ENCODE data around the gene OBSCN. TPM values are rescaled to one million over a fixed set of nuclear protein-coding genes. Genes with fewer than 3 reads are reported as not detected.
"Not testable (repeated sequence)": the region's sequence is repeated elsewhere in the genome, so short reads cannot be mapped to it uniquely, and the experiment has no call there.

OBSCN gene
- total RNA-seq, 1 donor from 2014 or later: 316 TPM

GRCh38 chr1:228181645-228182034 is 26.2 kb upstream of the OBSCN start:
- intact Hi-C loops (cut with DNase I): no loop called here
- ATAC-seq (ENCODE audit: poor library complexity): peak; percentile 20
- no peak for DNase-seq

DNA sequence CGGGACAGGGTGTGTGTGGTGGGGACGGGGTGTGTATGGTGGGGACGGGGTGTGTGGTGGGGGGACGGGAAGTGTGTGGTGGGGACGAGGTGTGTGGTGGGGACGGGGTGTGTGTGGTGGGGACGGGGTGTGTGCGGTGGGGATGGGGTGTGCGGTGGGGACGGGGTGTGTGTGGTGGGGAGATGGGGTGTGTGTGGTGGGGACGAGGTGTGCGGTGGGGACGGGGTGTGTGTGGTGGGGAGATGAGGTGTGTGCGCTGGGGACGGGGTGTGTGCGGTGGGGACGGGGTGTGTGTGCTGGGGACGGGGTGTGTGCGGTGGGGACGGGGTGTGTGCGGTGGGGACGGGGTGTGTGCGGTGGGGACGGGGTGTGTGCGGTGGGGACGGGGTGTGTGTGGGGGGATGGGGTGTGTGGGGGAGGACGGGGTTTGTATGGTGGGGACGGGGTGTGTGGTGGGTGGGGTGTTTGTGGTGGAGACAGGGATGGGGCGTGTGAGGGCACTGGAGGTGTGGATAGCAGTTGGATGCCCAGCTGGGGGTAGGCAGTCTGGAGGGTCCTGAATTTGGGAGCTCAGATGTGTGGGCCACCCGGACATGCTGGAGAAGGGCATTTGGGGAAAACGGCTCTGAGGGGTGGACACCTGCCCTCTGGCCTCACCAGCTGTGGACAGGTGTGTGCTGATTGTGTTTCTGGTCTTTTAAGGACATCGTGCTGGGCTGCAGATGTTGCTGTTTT is 25.4 kb upstream of the OBSCN start:
- intact Hi-C loops (cut with DNase I): no loop called here
- DNase-seq: no peak
- no peak for ATAC-seq (ENCODE audit: poor library complexity)

GRCh38 chr1:228184152-228184551 is 23.7 kb upstream of the OBSCN start:
- DNase-seq: no peak
- intact Hi-C loops (cut with DNase I): no loop called here
- no peak for ATAC-seq (ENCODE audit: poor library complexity)

GRCh38 chr1:228185641-228185965 is 22.2 kb upstream of the OBSCN start:
- DNase-seq (no peak), ATAC-seq (ENCODE audit: poor library complexity) (no peak)
- intact Hi-C loops (cut with DNase I): no loop called here

DNA sequence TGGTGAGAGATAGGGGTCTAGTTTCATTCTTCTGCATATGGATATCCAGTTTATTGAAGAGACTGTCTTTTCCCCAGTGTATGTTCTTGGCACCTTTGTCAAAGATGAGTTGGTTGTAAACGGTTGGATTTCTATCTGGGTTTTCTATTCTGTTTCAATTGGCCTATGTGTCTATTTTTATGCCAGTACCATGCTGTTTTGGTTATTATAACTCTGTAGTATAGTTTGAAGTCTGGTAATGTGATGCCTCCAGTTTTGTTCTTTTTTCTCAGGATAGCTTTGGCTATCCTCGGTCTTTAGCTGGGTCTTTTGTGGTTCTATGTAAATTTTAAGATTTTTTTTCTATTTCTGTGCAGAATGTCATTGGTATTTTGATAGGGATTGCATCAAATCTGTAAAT is 19.6 kb upstream of the OBSCN start:
- DNase-seq; intact Hi-C loops (cut with DNase I); ATAC-seq (ENCODE audit: poor library complexity): not testable (repeated sequence)

DNA sequence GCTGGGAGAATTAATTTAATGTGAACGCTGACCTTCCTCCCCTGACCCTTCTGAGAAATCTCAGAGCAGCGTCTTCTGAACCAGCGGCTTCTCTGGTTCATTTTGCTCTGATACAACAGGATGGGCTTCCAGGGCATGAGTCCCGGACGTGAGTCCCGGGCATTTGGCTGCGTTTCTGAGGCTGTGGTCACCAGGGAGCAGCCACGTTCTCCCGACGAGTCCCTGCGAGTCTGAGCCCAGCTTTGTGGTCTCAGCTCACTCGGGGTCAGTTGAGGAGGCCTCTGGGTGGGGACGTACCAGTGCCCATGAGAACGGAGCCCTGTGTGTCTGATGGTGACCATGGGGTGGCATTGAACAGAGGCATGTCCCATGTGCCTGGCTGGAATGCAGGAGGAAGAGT is 17.7 kb upstream of the OBSCN start:
- DNase-seq (no peak), ATAC-seq (ENCODE audit: poor library complexity) (no peak)
- intact Hi-C loops (cut with DNase I): no loop called here

- no peak for DNase-seq
- ATAC-seq (ENCODE audit: poor library complexity): no peak
- intact Hi-C loops (cut with DNase I): no loop called here
Observed at GRCh38 chr1:228190778-228191177, 17.1 kb upstream of the OBSCN start.

DNA sequence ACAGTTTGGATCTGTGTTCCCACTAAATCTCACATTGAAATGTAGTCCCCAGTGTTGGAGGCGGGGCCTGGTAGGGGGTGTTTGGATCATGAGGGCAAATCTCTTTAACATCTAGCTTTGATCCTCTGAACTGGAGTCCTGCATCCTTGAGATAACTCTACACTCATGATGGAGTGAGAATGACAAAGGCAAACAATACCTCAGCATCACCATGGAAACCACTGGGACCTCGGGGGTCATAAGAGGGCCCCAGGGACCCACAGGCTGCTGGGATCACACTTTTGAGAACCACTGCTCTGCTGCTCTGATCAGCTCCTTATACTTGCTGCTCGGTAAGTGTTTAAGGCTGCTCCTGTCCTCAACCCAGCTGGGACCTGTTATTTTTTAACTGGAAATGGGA is 13.4 kb upstream of the OBSCN start:
- intact Hi-C loops (cut with DNase I): no loop called here
- ATAC-seq (ENCODE audit: poor library complexity) (no peak), DNase-seq (no peak)

DNA sequence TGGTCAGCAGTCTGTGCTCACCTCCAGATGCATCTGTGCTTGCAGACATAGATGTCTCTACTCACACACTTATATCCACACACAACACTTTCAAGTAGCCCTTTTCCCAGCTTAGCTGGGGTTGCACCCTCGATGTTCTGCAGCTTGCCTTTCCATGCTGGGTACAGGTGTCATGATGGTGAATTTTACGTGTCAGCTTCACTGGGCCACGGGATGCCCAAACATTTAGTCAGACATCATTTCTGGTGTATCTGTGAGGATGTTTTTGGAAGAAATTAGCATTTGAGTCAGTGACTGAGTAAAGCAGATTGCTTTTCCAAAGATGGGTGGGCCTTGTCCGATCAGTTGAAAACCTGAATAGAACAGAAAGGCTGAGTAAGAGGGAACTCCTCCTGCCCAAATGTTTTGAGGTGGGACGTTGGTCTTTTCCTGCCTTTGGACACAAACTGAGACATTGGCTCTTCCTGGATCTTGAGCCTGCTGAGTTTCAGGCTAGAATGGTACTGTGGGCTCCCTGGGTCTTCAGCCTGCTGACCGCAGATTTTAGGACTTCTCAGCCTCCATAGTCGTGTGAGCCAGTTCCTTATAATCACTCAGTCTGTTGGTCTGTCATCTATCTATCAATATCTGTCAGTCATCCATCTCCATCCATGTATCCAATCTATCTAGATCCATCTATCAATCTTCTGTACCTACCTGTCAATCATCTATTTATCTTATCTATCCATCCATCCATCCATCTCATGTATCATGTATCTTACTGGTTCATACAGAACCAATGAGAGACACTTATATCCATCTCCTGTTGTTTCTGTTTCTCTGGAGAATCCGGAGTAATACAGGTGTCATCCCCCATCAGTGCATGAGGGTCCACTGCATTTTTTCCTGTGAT is 12.7 kb upstream of the OBSCN start:
- DNase-seq (no peak), ATAC-seq (ENCODE audit: poor library complexity) (no peak)
- intact Hi-C loops (cut with DNase I): no loop called here

DNA sequence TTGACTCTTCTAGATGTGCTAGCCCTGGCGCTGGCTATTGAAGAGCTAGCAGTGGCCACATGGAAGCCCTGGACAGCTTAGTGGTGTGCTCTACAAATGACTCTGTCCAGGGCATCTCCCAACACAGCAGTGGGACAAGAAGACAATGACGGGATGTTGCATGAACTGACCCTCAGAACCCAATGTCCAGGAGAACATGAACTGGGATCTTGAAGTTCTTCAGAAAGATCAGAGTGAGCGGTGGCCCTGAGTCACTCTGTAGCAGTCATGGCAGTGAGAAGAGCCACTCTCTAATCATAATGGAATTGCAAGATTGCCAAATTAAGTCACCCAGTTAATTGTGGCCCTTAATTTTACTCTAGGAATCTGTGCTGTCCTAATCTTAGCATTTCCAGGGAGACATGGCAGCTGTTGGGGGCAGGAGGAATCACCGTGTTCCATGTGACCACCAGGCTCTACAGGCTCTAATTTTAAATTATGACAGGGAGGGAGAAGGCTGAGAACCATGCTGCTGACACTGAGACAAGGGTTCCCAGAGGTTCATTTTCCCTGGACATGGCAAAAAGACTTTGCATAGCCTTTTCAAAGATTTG is 10.2 kb upstream of the OBSCN start:
- ATAC-seq (ENCODE audit: poor library complexity): peak; percentile 91
- DNase-seq: no peak

DNA sequence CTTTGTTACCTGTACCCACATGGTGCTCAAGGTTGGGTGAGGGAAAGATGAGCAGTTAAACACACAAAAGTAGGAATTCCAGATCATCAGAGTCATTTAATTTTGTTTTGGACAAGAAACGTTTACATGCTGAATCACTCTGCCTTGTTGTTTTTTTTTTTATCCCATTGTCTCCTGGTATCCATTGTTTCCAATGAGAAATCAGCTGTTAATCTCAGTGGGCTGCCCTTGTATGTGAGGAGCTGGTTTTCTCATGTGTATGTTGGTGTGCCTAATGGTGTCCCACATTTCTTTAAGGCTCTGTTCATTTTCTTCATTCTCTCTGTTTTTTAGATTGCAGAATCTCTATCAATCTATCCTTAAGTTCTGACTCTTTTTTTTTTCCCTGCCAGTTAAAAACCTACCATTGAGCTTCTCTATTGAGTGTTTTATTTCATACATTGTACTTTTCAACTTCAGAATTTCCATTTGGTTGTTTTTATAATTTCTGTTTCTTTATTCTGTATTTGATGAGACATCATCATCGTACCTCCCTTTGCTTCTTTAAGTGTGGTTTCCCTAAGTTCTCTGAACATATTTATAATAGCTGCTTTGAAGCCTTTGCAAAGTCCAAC is 8.8 kb upstream of the OBSCN start:
- DNase-seq: no peak
- intact Hi-C loops (cut with DNase I): no loop called here
- no peak for ATAC-seq (ENCODE audit: poor library complexity)

More for the DNA sequence above, 10.2 kb upstream of the OBSCN start:
- intact Hi-C loops (cut with DNase I): no loop called here

DNA sequence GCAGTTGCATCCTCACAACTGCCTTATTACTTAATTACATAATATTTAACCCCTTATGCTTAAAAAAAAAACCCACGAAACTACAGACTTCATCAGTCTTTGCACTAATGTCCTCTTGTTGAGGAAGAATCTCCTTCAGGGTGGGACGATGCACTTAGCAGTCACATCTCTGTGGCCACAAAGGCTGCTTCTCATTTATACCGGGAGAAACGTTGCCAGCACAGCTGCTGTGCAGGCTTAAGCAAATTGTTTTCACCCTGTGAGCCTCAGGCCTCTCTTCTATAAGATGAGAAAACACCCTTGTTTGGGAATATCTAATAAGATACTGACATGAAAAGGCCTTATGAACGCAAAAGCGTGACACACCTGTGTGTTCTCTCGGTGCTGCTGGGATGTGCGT is 2.9 kb upstream of the OBSCN start:
- DNase-seq: no peak
- no peak for ATAC-seq (ENCODE audit: poor library complexity)
- intact Hi-C loops (cut with DNase I): no loop called here

GRCh38 chr1:228205526-228206436 is 2.1 kb upstream of the OBSCN start:
- no peak for DNase-seq
- intact Hi-C loops (cut with DNase I): no loop called here

DNA sequence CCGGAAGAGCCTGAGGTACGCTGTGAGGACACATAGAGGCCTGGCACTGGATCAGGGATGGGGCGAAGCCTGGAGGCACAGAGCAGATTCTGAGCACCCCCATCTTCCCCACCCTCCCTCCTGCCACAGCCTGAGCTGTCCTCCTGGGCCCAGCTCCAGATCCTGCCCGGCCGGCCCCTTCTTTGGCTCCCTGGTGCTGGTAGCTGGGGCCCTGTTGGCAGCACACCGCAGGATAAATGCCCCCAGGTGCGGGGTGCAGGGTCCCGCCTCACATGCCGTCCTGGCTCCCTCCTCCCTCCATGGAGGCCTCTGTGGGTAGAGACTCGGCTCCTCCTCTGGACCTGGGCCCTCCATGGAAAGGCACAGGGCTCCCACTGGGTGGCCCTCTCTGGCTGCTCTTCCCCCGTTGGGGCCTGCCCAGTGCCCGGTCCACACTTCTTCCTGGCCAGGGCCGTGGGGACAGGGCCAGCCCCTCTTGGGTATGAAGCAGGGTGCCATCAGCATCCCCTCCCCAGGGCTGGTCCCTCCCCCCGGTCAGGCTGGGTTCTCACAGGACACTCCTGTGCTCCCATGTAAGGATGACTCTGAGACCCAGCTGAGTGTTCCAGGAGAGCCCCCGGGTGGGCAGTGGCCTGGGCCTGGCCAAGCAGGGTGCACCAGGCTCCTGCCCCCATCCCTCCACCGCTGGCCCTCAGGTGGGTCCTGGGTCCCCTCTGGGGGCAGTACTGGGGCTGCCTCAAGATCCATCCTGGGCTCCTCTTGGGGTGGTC is 1.1 kb upstream of the OBSCN start:
- ATAC-seq (ENCODE audit: poor library complexity): no peak
- no peak for DNase-seq
- intact Hi-C loops (cut with DNase I): no loop called here

More at GRCh38 chr1:228205526-228206436, 2.1 kb upstream of the OBSCN start:
- ATAC-seq (ENCODE audit: poor library complexity): no peak

GRCh38 chr1:228207381-228207810 is 448 bp upstream of the OBSCN start:
- no peak for DNase-seq
- no peak for ATAC-seq (ENCODE audit: poor library complexity)
- intact Hi-C loops (cut with DNase I): no loop called here

GRCh38 chr1:228208831-228209551 is 1.1 kb downstream of the OBSCN start:
- DNase-seq (no peak), ATAC-seq (ENCODE audit: poor library complexity) (peak; percentile 10)
- intact Hi-C loops (cut with DNase I): no loop called here

- intact Hi-C loops (cut with DNase I): no loop called here
- no peak for DNase-seq
- ATAC-seq (ENCODE audit: poor library complexity): no peak
Observed at GRCh38 chr1:228209657-228210056, 1.8 kb downstream of the OBSCN start.

Data from Right ventricle myocardium superior (tissue), 1 donor.